Loucy (cell line): ENCODE results near the gene ARSK.

ENCODE experiments used
- H2AFZ ChIP-seq: fragments of 200-600 bp; sonication (generic); 2 replicates; pipeline ENCODE4 v1.6.0; 2016; ENCODE audit warnings: antibody characterized with exemption, mild to moderate bottlenecking, low read length, moderate library complexity
- H3F3A ChIP-seq: fragments of 200-600 bp; 2 replicates; pipeline ENCODE4 v1.6.0; 2016; ENCODE audit warnings: antibody characterized with exemption, low read depth, mild to moderate bottlenecking
- H3K27me3 ChIP-seq: fragments of 200-600 bp; sonication (generic); 2 replicates; pipeline ENCODE4 v1.6.1; 2014; ENCODE audit warnings: low read length, mild to moderate bottlenecking; ENCODE audit not compliant: insufficient read depth, poor library complexity, severe bottlenecking
- H3K36me3 ChIP-seq: fragments of 200-600 bp; sonication (generic); 2 replicates; pipeline ENCODE4 v1.6.1; 2016; ENCODE audit warnings: low read length; ENCODE audit not compliant: insufficient read depth
- H3K4me1 ChIP-seq: fragments of 200-600 bp; sonication (generic); 2 replicates; pipeline ENCODE4 v1.5.1; 2014; ENCODE audit warnings: low read length, mild to moderate bottlenecking; ENCODE audit not compliant: insufficient read depth, poor library complexity, severe bottlenecking
- H3K4me2 ChIP-seq: fragments of 200-600 bp; sonication (generic); 2 replicates; pipeline ENCODE4 v1.6.0; 2014; ENCODE audit warnings: antibody characterized with exemption, low read length, low read depth, mild to moderate bottlenecking; ENCODE audit not compliant: poor library complexity, severe bottlenecking
- H3K4me3 ChIP-seq: fragments of 200-600 bp; sonication (generic); 2 replicates; pipeline ENCODE4 v1.5.1; 2014; ENCODE audit warnings: low read length, mild to moderate bottlenecking, mixed read lengths; ENCODE audit not compliant: poor library complexity, severe bottlenecking
- H3K79me2 ChIP-seq: fragments of 200-600 bp; sonication (generic); 2 replicates; pipeline ENCODE4 v1.6.1; 2014; ENCODE audit warnings: low read length; ENCODE audit not compliant: insufficient read depth
- H3K9ac ChIP-seq: fragments of 200-600 bp; sonication (generic); 2 replicates; pipeline ENCODE4 v1.6.0; 2014; ENCODE audit warnings: mild to moderate bottlenecking, low read depth, low read length, moderate library complexity; ENCODE audit not compliant: poor library complexity, severe bottlenecking
- H3K9me2 ChIP-seq: fragments of 200-600 bp; sonication (generic); replicated peaks from 2 replicates; pipeline ENCODE4 v1.6.1; 2016; ENCODE audit warnings: low read depth, low read length, mixed read lengths
- H3K9me3 ChIP-seq: fragments of 200-600 bp; sonication (generic); 2 replicates; pipeline ENCODE4 v1.6.1; 2014; ENCODE audit warnings: mild to moderate bottlenecking, antibody characterized with exemption, low read length, low read depth; ENCODE audit not compliant: insufficient read depth
- H4K20me1 ChIP-seq: fragments of 200-600 bp; sonication (generic); 2 replicates; pipeline ENCODE4 v1.6.0; 2014; ENCODE audit warnings: antibody characterized with exemption, low read length, mild to moderate bottlenecking; ENCODE audit not compliant: insufficient read depth, poor library complexity, severe bottlenecking
- EZH2phosphoT487 ChIP-seq: fragments of 200-600 bp; IDR thresholded peaks from 2 replicates; pipeline ENCODE4 v1.6.1; 2018; ENCODE audit warnings: antibody characterized with exemption, mild to moderate bottlenecking, moderate library complexity, borderline replicate concordance
- TF ChIP-seq, protein P1 (sequence below): fragments of 200-600 bp; sonication (generic); conservative IDR thresholded peaks from 2 replicates; pipeline ENCODE4 v1.5.1; 2014; ENCODE audit warnings: mild to moderate bottlenecking, antibody characterized with exemption, low read length

ARSK gene

DNA sequence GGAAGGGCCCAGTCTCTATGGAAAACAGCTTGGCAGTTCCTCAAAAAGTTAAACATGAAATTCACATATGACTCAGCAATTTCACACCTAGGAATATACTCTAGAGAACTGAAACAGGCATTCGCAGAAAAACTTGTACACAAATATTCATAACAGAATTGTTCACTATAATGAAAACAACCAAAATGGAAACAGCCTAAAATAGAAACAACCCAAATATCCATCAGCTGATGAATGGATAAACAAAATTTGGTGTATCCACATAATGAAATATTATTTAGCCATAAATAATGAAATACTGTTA is 60.2 kb downstream of the ARSK start:
- Histone ChIP-seq H3K4me2 (no peak overlapping the region), H3K27me3 (no peaks in the 10 kb centered on the region), H3K4me1 (peaks cover 36% of the 10 kb centered on the region), H4K20me1 (no peaks in the 10 kb centered on the region), H3K79me2 (peaks cover 34% of the 10 kb centered on the region), H3K4me3 (no peak overlapping the region), H2AFZ (no peak overlapping the region), H3K9ac (no peak overlapping the region), H3K9me3 (peaks cover 9% of the 10 kb centered on the region; the same call in 1 of the 2 replicates), H3K9me2 (no peaks in the 10 kb centered on the region), H3K36me3 (no peaks in the 10 kb centered on the region), H3F3A (no peaks in the 10 kb centered on the region)
- TF ChIP-seq, protein P1, sequence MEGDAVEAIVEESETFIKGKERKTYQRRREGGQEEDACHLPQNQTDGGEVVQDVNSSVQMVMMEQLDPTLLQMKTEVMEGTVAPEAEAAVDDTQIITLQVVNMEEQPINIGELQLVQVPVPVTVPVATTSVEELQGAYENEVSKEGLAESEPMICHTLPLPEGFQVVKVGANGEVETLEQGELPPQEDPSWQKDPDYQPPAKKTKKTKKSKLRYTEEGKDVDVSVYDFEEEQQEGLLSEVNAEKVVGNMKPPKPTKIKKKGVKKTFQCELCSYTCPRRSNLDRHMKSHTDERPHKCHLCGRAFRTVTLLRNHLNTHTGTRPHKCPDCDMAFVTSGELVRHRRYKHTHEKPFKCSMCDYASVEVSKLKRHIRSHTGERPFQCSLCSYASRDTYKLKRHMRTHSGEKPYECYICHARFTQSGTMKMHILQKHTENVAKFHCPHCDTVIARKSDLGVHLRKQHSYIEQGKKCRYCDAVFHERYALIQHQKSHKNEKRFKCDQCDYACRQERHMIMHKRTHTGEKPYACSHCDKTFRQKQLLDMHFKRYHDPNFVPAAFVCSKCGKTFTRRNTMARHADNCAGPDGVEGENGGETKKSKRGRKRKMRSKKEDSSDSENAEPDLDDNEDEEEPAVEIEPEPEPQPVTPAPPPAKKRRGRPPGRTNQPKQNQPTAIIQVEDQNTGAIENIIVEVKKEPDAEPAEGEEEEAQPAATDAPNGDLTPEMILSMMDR = no peak
- TF ChIP-seq EZH2phosphoT487 = no peak

DNA sequence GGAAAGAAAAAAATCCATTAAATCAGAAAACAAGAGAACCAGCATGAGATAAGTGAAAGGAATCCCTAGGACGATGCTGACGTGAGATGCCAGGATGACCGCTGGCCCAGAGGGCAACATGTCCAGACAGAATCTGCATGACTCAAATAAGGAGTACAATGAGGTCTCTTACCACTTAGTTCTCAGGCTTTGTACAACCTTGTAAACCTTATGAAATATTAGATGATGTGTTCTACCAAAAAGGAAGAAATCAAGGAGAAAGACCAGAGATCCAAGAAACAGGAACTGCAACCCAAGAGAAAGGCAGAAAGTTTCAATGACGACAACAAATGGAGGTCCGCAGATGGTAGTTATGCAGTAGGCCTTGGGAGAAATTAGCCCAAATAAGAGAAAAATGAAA is 62.2 kb downstream of the ARSK start:
- Histone ChIP-seq H3K9me2 (no peaks in the 10 kb centered on the region), H3K4me1 (peaks cover 39% of the 10 kb centered on the region), H3F3A (peaks cover 6% of the 10 kb centered on the region), H3K9me3 (peaks cover 9% of the 10 kb centered on the region; the same call in 1 of the 2 replicates), H3K27me3 (no peaks in the 10 kb centered on the region), H3K4me2 (peak overlapping the region; percentile 40), H3K36me3 (no peaks in the 10 kb centered on the region), H3K4me3 (peak overlapping the region; percentile 24), H3K9ac (no peak overlapping the region), H4K20me1 (no peaks in the 10 kb centered on the region), H2AFZ (no peak overlapping the region), H3K79me2 (peaks cover 36% of the 10 kb centered on the region)
- TF ChIP-seq, protein P1 = no peak
- TF ChIP-seq EZH2phosphoT487 = no peak

DNA sequence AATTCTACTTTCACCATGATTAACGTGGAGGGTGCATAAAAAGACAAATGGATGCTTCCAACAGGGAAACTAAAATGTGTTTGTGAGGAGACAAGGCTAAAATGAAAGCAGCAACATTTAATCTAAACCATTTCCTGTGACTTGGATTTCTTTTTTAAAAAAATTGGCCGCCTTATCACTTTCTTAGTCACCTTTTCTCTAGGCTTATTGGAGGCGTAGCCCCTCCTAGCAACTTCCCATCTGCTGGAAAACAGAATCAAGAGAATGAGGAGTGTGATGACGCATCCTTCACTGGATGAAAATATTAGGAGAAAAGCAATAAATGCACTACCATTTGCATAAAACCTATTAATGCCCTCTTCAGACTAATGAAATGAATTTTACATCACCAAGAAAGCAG is 64.2 kb downstream of the ARSK start:
- Histone ChIP-seq H3K4me3 (peak overlapping the region; percentile 78), H3K9me3 (no peaks in the 10 kb centered on the region; the same call in 1 of the 2 replicates), H2AFZ (no peak overlapping the region), H3K9me2 (no peaks in the 10 kb centered on the region), H3K36me3 (no peaks in the 10 kb centered on the region), H3K79me2 (peaks cover 36% of the 10 kb centered on the region), H3K4me1 (peaks cover 57% of the 10 kb centered on the region), H3K27me3 (no peaks in the 10 kb centered on the region), H4K20me1 (no peaks in the 10 kb centered on the region), H3K9ac (peak overlapping the region; percentile 93), H3K4me2 (peak overlapping the region; percentile 92), H3F3A (peaks cover 16% of the 10 kb centered on the region)
- no peak for TF ChIP-seq EZH2phosphoT487
- TF ChIP-seq, protein P1 = no peak
